Measurements from ENCODE around the gene OR2AT4.
"Not testable (repeated sequence)": the region's sequence is repeated elsewhere in the genome, so short reads cannot be mapped to it uniquely, and the experiment has no call there.

The OR2AT4 gene

GRCh38 chr11:75068993-75069392, 27.7 kb downstream of the OR2AT4 start:
- no peak for DNase-seq (ENCODE audit: low read depth in 1 of 2, low spot score in 1 of 2)

DNA sequence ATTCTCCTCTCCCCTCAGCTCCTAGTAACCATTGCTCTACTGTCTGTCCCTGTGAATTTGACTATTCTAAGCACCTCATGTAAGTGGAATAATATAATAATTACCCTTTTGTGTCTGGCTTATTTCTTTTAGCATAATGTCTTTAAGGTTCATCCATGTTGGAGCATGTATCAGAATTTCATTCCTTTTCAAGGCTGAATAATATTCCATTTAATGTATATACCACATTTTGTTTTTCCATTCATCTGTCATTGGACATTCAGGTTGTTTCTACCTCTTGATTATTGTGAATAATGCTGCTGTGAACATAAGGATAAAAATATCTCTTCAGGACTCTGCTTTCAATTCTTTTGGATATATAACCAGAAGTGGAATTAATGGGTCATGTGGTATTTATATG, 28.1 kb downstream of the OR2AT4 start:
- DNase-seq (ENCODE audit: low read depth in 1 of 2, low spot score in 1 of 2) = no peak

- no peak for DNase-seq (ENCODE audit: low read depth in 1 of 2, low spot score in 1 of 2)
Observed at GRCh38 chr11:75066061-75066460, 30.6 kb downstream of the OR2AT4 start.

DNA sequence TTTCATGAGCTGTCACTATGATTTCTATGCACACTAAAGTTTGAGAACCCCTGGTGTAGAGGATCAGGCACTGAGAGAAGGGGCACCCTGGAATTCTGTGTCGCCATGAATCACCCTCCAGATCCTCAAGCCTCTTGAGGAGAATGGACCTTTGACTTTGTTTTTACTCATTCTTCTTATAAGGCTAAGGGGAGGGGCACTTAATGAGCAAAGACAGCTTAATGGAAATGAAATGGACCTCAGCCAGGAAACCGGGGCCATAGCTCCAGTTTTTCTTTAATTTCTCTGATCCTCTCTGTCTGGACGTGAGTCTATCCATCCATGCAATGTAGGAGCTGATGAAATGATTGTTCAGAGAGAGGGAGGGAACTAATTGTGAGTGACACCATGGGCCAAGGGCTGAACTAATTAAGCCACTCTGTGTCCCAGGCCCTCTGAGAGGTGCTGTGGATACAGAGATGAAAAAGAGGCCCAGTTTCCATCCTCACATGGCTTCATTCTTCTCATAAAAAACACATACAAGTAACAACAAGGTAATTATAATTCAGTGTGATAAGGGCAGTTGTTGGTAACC, 32.8 kb downstream of the OR2AT4 start:
- no peak for DNase-seq (ENCODE audit: low read depth in 1 of 2, low spot score in 1 of 2)

- DNase-seq (ENCODE audit: low read depth in 1 of 2, low spot score in 1 of 2) = no peak
Observed at GRCh38 chr11:75059299-75059698, 37.4 kb downstream of the OR2AT4 start.

DNA sequence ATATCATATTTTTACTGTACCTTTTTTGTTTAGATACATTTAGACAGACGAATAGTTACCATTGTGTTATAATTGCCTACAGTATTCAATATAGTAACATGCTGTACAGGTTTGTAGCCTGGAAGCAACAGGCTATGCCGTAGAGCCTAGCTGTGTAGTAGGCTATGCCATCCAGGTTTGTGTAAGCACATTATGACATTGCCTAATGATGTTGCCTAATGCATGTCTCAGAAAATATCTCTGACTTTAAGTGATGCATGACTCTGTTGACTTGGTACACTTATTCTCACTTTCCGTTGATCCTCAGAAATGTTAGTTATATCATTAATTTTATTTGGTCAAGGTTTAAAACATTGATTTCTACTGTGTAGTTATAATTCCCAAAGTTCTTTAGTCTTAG, 39.9 kb downstream of the OR2AT4 start:
- DNase-seq (ENCODE audit: low read depth in 1 of 2, low spot score in 1 of 2) = no peak

- DNase-seq (ENCODE audit: low read depth in 1 of 2, low spot score in 1 of 2) = no peak
Observed at GRCh38 chr11:75055511-75055910, 41.2 kb downstream of the OR2AT4 start.

- no peak for DNase-seq (ENCODE audit: low read depth in 1 of 2, low spot score in 1 of 2)
Observed at GRCh38 chr11:75052457-75052856, 44.2 kb downstream of the OR2AT4 start.

GRCh38 chr11:75051043-75051442, 45.6 kb downstream of the OR2AT4 start:
- DNase-seq (ENCODE audit: low read depth in 1 of 2, low spot score in 1 of 2) = no peak

DNA sequence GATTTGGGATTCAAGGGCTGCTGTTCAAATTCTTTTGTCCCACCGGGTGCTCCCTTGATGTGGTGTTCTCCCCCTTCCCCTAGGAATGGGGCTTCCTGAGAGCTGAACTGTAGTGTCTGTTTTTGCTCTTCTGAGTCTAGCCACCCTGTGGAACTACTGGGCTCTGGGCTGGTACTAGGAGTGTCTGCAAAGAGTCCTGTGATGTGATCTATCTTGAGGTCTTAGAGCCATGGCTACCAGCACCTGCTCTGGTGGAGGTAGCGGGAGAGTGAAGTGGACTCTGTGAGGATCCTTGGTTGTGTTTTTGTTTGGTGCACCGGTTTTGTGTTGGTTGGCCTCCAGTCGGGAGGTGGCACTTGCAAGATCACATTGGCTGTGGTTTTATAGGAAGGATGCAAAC, 46.2 kb downstream of the OR2AT4 start:
- DNase-seq (ENCODE audit: low read depth in 1 of 2, low spot score in 1 of 2) = no peak

DNA sequence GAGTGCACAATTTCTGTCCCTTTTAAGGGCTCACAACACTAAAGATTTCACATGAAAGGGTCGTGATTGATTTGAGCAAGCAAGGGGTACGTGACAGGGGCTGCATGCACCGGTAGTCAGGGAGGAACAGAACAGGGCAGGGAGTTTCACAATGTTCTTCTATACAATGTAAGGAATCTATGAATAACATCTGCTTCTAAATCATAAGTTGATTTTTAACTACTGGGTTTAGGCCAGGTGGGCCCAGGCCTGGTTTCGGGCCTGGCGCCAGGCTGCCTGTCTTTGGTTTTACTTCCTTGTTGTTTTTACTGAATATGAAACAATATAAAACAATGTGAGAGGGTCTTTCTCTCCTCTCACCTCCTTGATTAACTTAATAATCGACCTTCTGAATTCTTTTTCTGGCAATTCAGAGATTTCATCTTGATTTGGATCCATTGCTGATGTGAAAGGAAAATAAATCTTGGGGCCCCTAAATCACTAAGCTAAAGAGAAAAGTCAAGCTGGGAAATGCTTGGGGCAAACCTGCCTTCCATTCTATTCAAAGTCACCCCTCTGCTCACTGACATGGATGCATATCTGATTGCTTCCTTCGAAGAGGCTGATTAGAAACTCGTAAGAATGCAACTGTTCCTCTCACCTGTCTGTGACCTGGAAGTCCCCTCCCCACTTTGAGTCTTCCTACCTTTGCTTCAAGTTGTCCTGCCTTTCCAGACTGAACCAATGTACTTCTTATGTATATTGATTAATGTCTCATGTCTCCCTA, 47.0 kb downstream of the OR2AT4 start:
- DNase-seq (ENCODE audit: low read depth in 1 of 2, low spot score in 1 of 2) = not testable (repeated sequence)

- DNase-seq (ENCODE audit: low read depth in 1 of 2, low spot score in 1 of 2) = no peak
Observed at GRCh38 chr11:75047191-75047590, 49.5 kb downstream of the OR2AT4 start.

- not testable (repeated sequence) for DNase-seq (ENCODE audit: low read depth in 1 of 2, low spot score in 1 of 2)
Observed at GRCh38 chr11:75046668-75047067, 50.0 kb downstream of the OR2AT4 start.

GRCh38 chr11:75044381-75045170, 52.1 kb downstream of the OR2AT4 start:
- not testable (repeated sequence) for DNase-seq (ENCODE audit: low read depth in 1 of 2, low spot score in 1 of 2)

GRCh38 chr11:75041821-75042220, 54.9 kb downstream of the OR2AT4 start:
- DNase-seq (ENCODE audit: low read depth in 1 of 2, low spot score in 1 of 2) = not testable (repeated sequence)

GRCh38 chr11:75041263-75041662, 55.4 kb downstream of the OR2AT4 start:
- no peak for DNase-seq (ENCODE audit: low read depth in 1 of 2, low spot score in 1 of 2)

DNA sequence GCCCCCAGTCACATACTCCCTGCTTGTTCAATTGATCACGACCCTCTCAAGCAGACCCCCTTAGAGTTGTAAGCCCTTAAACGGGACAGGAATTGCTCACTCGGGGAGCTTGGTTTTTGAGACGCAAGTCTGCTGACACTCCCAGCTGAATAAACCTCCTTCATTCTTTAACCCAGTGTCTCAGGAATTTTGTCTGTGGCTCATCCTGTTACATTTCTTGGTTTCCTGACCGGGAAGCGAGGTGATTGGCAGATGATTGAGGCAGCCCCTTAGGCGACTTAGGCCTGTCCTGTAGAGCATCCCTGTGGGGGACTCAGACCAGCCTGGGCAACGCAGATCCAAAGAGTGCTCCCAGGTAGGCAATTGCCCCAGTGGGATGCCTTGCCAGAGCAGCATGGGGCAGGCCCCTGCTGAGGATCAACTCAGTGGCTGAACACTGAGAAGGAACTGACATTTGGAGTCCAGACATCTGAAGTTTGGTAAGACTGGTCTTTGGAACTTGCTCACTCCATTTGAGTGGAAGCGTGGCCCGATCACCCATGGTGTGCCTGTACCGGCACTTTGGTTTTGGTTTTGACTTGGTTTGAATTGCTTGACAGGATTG, 56.4 kb downstream of the OR2AT4 start:
- no peak for DNase-seq (ENCODE audit: low read depth in 1 of 2, low spot score in 1 of 2)

DNA sequence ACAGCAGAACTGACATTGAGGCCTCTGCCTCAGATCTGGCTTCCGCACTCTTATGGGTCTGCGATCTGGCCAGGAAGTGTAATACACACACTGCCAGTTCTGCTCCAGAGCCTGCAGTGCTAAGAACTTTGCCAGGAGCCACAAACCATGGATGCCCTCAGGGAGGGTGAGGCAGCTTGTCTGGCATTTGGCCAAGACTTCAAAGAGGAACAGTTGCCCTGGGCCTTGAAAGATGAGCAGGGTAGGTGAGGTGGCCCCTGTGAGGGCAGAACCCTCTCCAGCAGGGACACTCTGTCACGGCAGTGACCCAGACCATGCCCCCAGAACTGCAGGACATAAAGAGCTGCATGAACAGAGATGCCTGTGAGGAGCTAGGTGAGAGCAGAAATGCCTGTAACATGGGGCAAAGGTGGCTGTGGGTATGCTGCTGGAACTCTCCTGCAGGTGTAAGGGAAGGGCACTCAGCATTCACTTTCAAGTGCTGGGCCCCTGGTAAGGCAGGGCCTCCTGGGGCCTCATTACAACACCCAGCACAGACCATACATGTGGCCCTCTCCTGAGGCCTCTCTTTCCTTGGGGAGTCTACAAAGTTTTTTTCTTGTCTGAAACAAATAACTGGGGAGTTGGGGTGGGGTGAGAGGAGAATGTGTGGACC, 60.6 kb downstream of the OR2AT4 start:
- DNase-seq (ENCODE audit: low read depth in 1 of 2, low spot score in 1 of 2) = no peak

DNA sequence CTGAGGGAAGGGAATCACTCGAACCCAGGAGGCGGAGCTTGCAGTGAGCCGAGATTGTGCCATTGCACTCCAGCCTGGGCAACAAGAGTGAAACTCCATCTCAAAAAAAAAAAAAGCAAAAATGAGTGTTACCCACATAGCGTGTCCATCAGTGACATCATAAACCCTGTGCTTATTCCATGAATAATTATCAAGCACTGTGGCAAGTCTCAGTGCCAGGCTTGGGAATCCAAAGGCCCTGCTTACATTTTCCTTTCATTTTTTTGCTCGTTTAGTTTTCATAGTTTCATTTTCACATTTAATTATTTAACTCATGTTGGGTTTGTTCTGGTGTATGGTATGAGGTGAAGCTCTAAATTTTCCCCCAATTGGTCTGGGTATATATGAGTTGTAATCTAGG, 61.4 kb downstream of the OR2AT4 start:
- DNase-seq (ENCODE audit: low read depth in 1 of 2, low spot score in 1 of 2) = no peak

- no peak for DNase-seq (ENCODE audit: low read depth in 1 of 2, low spot score in 1 of 2)
Observed at GRCh38 chr11:75033916-75034315, 62.8 kb downstream of the OR2AT4 start.

GRCh38 chr11:75032550-75032935, 64.1 kb downstream of the OR2AT4 start:
- DNase-seq (ENCODE audit: low read depth in 1 of 2, low spot score in 1 of 2) = no peak
